ENCODE data around the gene ZNF23. TPM values are rescaled to one million over a fixed set of nuclear protein-coding genes. Genes with fewer than 3 reads are reported as not detected.
A peak's percentile ranks its signal among the peaks of the same experiment; 100 is the strongest.

The ZNF23 gene
- total RNA-seq, 2 experiments from 2014 or later: 10.4 to 11.1 TPM

GRCh38 chr16:71423865-71424264 lies 38.2 kb downstream of the ZNF23 start:
- peaks cover 22% of the 10 kb centered on the region for H3K27me3 Mint-ChIP-seq

GRCh38 chr16:71423016-71423415 lies 39.0 kb downstream of the ZNF23 start:
- intact Hi-C loops (cut with micrococcal nuclease): no loop called here
- ChIA-PET POLR2A (no interaction called here), CTCF (interaction anchor here (1.0 to 3.6 kb wide), 2 partner anchors 10 kb away, joined by 4 to 27 read pairs; no protein-coding TSS in a partner anchor)
- Mint-ChIP-seq H3K36me3 (ENCODE audit: low read depth) (no peaks in the 10 kb centered on the region), H3K27me3 (peaks cover 22% of the 10 kb centered on the region), H3K27ac (no peak overlapping the region), H3K4me3 (no peak overlapping the region), H3K4me1 (ENCODE audit: low read depth) (peaks cover 8% of the 10 kb centered on the region), H3K9me3 (peaks cover 1% of the 10 kb centered on the region)
- ATAC-seq (no peak), DNase-seq (no peak)
- TF ChIP-seq CTCF (IDR thresholded peaks at IDR 0.05): no peak

More at GRCh38 chr16:71423865-71424264, 38.2 kb downstream of the ZNF23 start:
- peaks cover 2% of the 10 kb centered on the region for H3K9me3 Mint-ChIP-seq
- no peak overlapping the region for H3K4me3 Mint-ChIP-seq
- intact Hi-C loops (cut with micrococcal nuclease): no loop called here
- DNase-seq: no peak
- H3K4me1 Mint-ChIP-seq (ENCODE audit: low read depth): peaks cover 8% of the 10 kb centered on the region
- ATAC-seq: no peak
- POLR2A ChIA-PET: no interaction called here
- no peak overlapping the region for H3K27ac Mint-ChIP-seq
- TF ChIP-seq CTCF (IDR thresholded peaks at IDR 0.05): no peak
- H3K36me3 Mint-ChIP-seq (ENCODE audit: low read depth): no peaks in the 10 kb centered on the region
- CTCF ChIA-PET: interaction anchor here (1.7 to 3.6 kb wide), 2 partner anchors 11 to 75 kb away, joined by 4 to 27 read pairs; no protein-coding TSS in a partner anchor

- Mint-ChIP-seq H3K9me3 (no peaks in the 10 kb centered on the region), H3K27ac (no peak overlapping the region), H3K36me3 (ENCODE audit: low read depth) (no peaks in the 10 kb centered on the region), H3K27me3 (peaks cover 21% of the 10 kb centered on the region), H3K4me3 (no peak overlapping the region), H3K4me1 (ENCODE audit: low read depth) (peaks cover 7% of the 10 kb centered on the region)
- POLR2A ChIA-PET: no interaction called here
- CTCF ChIA-PET: interaction anchor here (0.7 to 3.6 kb wide), 8 partner anchors 9 to 189 kb away, joined by 3 to 27 read pairs (median 4); no protein-coding TSS in a partner anchor
- intact Hi-C loops (cut with micrococcal nuclease): no loop called here
- peak; percentile 69 for DNase-seq
- peak; percentile 38 for ATAC-seq
- TF ChIP-seq CTCF (IDR thresholded peaks at IDR 0.05): peak; percentile 65
Observed at GRCh38 chr16:71421911-71422310, 40.1 kb downstream of the ZNF23 start.

GRCh38 chr16:71414038-71414437 lies 48.0 kb downstream of the ZNF23 start:
- TF ChIP-seq CTCF (IDR thresholded peaks at IDR 0.05): no peak
- intact Hi-C loops (cut with micrococcal nuclease): loop anchor here (10.0 kb wide), 1 partner anchor 201 kb away; no protein-coding TSS in a partner anchor
- H3K4me1 Mint-ChIP-seq (ENCODE audit: low read depth): peaks cover 6% of the 10 kb centered on the region
- H3K36me3 Mint-ChIP-seq (ENCODE audit: low read depth): no peaks in the 10 kb centered on the region
- H3K27ac Mint-ChIP-seq: no peak overlapping the region
- H3K9me3 Mint-ChIP-seq: no peaks in the 10 kb centered on the region
- DNase-seq: no peak
- POLR2A ChIA-PET: no interaction called here
- CTCF ChIA-PET: interaction anchor here (1.7 to 6.7 kb wide), 6 partner anchors 9 to 197 kb away, joined by 5 to 150 read pairs (median 22); no protein-coding TSS in a partner anchor
- H3K27me3 Mint-ChIP-seq: peaks cover 11% of the 10 kb centered on the region
- ATAC-seq: no peak
- H3K4me3 Mint-ChIP-seq: no peak overlapping the region

- ChIA-PET POLR2A (interaction anchor here (0.9 to 1.0 kb wide), 2 partner anchors 35 to 88 kb away, joined by 3 read pairs; no protein-coding TSS in a partner anchor), CTCF (interaction anchor here (0.6 to 6.7 kb wide), 48 partner anchors 8 to 605 kb away, joined by 3 to 150 read pairs (median 5); partner anchors contain the start of genes CHST4 and TAT)
- no peaks in the 10 kb centered on the region for H3K36me3 Mint-ChIP-seq (ENCODE audit: low read depth)
- peaks cover 6% of the 10 kb centered on the region for H3K4me1 Mint-ChIP-seq (ENCODE audit: low read depth)
- no peak overlapping the region for H3K27ac Mint-ChIP-seq
- no peak for TF ChIP-seq CTCF (IDR thresholded peaks at IDR 0.05)
- DNase-seq (no peak), ATAC-seq (no peak)
- no peak overlapping the region for H3K4me3 Mint-ChIP-seq
- intact Hi-C loops (cut with micrococcal nuclease): loop anchor here (10.0 kb wide), 1 partner anchor 201 kb away; no protein-coding TSS in a partner anchor
- H3K9me3 Mint-ChIP-seq: no peaks in the 10 kb centered on the region
- peaks cover 12% of the 10 kb centered on the region for H3K27me3 Mint-ChIP-seq
Observed at GRCh38 chr16:71413341-71413740, 48.7 kb downstream of the ZNF23 start.

All from activated CD8-positive, alpha-beta T cell treated with anti-CD3 and anti-CD28 coated beads for 36 hours (primary cell).